Measurements from ENCODE around the gene ADRA2C.
A peak's percentile ranks its signal among the peaks of the same experiment; 100 is the strongest.

Gene ADRA2C

GRCh38 chr4:3746701-3747580 lies 19.2 kb upstream of the ADRA2C start:
- Histone ChIP-seq H3K9me3 (peaks cover 0 to 7% (median 0%) of the 10 kb centered on the region in 3 donors), H3K4me1 (peaks cover 0 to 54% (median 25%) of the 10 kb centered on the region in 4 donors), H3K36me3 (no peaks in the 10 kb centered on the region), H3K27ac (peak overlapping the region; percentile 75 to 82), H3K4me3 (no peak overlapping the region), H3K27me3 (peaks cover 0 to 27% of the 10 kb centered on the region in 2 donors)
- DNase-seq: peak in 1 of 2 donors; percentile 91
- intact Hi-C loops (cut with DNase I; ENCODE audit: low total_unique reads): no loop called here
- TF ChIP-seq CTCF (IDR thresholded peaks at IDR 0.05): peak in 1 of 2 experiments; percentile 7

GRCh38 chr4:3747581-3747904 lies 18.6 kb upstream of the ADRA2C start:
- no peak overlapping the region for H3K4me3 ChIP-seq
- TF ChIP-seq CTCF (IDR thresholded peaks at IDR 0.05): peak in 1 of 2 experiments; percentile 31
- intact Hi-C loops (cut with DNase I; ENCODE audit: low total_unique reads): no loop called here
- DNase-seq: no peak
- peaks cover 0 to 5% (median 0%) of the 10 kb centered on the region in 3 donors for H3K9me3 ChIP-seq
- H3K36me3 ChIP-seq: no peaks in the 10 kb centered on the region
- peak overlapping the region; percentile 75 to 82 for H3K27ac ChIP-seq
- H3K4me1 ChIP-seq: peaks cover 0 to 54% (median 25%) of the 10 kb centered on the region in 4 donors
- H3K27me3 ChIP-seq: peaks cover 0 to 23% of the 10 kb centered on the region in 2 donors

- Histone ChIP-seq H3K4me3 (no peak overlapping the region), H3K27ac (peak overlapping the region; percentile 75 to 82), H3K36me3 (no peaks in the 10 kb centered on the region), H3K4me1 (peaks cover 0 to 54% (median 25%) of the 10 kb centered on the region in 4 donors), H3K9me3 (no peaks in the 10 kb centered on the region), H3K27me3 (peaks cover 0 to 16% of the 10 kb centered on the region in 2 donors)
- no peak for DNase-seq
- intact Hi-C loops (cut with DNase I; ENCODE audit: low total_unique reads): no loop called here
- TF ChIP-seq CTCF (IDR thresholded peaks at IDR 0.05): no peak
Observed at GRCh38 chr4:3748136-3748898, 17.9 kb upstream of the ADRA2C start.

- no peaks in the 10 kb centered on the region for H3K9me3 ChIP-seq
- peaks cover 0 to 51% (median 26%) of the 10 kb centered on the region in 4 donors for H3K4me1 ChIP-seq
- H3K36me3 ChIP-seq: no peaks in the 10 kb centered on the region
- intact Hi-C loops (cut with DNase I; ENCODE audit: low total_unique reads): no loop called here
- H3K27me3 ChIP-seq: peaks cover 0 to 9% of the 10 kb centered on the region in 2 donors
- TF ChIP-seq CTCF (IDR thresholded peaks at IDR 0.05): no peak
- DNase-seq: no peak
- H3K4me3 ChIP-seq: no peak overlapping the region
- no peak overlapping the region for H3K27ac ChIP-seq
Observed at GRCh38 chr4:3749081-3749480, 17.1 kb upstream of the ADRA2C start.

- Histone ChIP-seq H3K4me1 (peaks cover 0 to 38% (median 15%) of the 10 kb centered on the region in 4 donors), H3K4me3 (no peak overlapping the region), H3K27me3 (peaks cover 0 to 5% of the 10 kb centered on the region in 2 donors), H3K27ac (no peak overlapping the region), H3K36me3 (no peaks in the 10 kb centered on the region), H3K9me3 (no peaks in the 10 kb centered on the region)
- no peak for TF ChIP-seq CTCF (IDR thresholded peaks at IDR 0.05)
- intact Hi-C loops (cut with DNase I; ENCODE audit: low total_unique reads): no loop called here
- no peak for DNase-seq
Observed at GRCh38 chr4:3750334-3750733, 15.9 kb upstream of the ADRA2C start.
